Esophagus squamous epithelium (tissue), 5 donors: ENCODE measurements around the gene PRSS48. TPM values are rescaled to one million over a fixed set of nuclear protein-coding genes. Genes with fewer than 3 reads are reported as not detected.
"Not testable (repeated sequence)": the region's sequence is repeated elsewhere in the genome, so short reads cannot be mapped to it uniquely, and the experiment has no call there.

Experiments used
- DNase-seq: peaks from one replicate; lab custom pipeline; 2025; lab: John Stamatoyannopoulos, UW
- H3K27ac ChIP-seq, 4 donors: fragments of 200-600 bp; sonication (generic); one replicate each; pipeline ENCODE4 v1.5.1; 2016 to 2019; ENCODE audit warnings: mild to moderate bottlenecking in 1 of 4
- H3K27me3 ChIP-seq, 4 donors: fragments of 200-600 bp; sonication (generic); 1 replicate in 3 of 4; 2 replicates in 1 of 4; pipeline versions ENCODE4 v1.5.1 to v1.6.0; 2017 to 2021; ENCODE audit warnings: antibody characterized with exemption in 1 of 4
- H3K36me3 ChIP-seq, 3 donors: fragments of 200-600 bp; sonication (generic); one replicate each; pipeline ENCODE4 v1.5.1; 2016 to 2019
- H3K4me1 ChIP-seq, 3 donors: fragments of 200-600 bp; sonication (generic); one replicate each; pipeline ENCODE4 v1.5.1; 2017 to 2019
- H3K4me3 ChIP-seq, 4 donors: fragments of 200-600 bp; sonication (generic); 1 replicate in 3 of 4; 2 replicates in 1 of 4; pipeline ENCODE4 v1.5.1; 2016 to 2019; ENCODE audit warnings: mild to moderate bottlenecking in 2 of 4, moderate library complexity in 1 of 4
- H3K9me3 ChIP-seq, 3 donors: fragments of 200-600 bp; sonication (generic); one replicate each; pipeline ENCODE4 v1.5.1; 2016 to 2019
- POLR2A ChIP-seq, 4 donors: fragments of 450-650 bp; IDR thresholded peaks; one replicate each; pipeline ENCODE4 v1.6.1; 2017; ENCODE audit warnings: antibody characterized with exemption in 4 of 4, mild to moderate bottlenecking in 4 of 4, moderate library complexity in 3 of 4
- WGBS, 2 donors: methylation state at CpG; one replicate each; pipeline ENCODE4 v1.1.5; 2018; 5-methylcytosine and 5-hydroxymethylcytosine counted together
- intact Hi-C: fragments of 100-400 bp; cut with DNase I; formaldehyde crosslinking; loops from one replicate; pipeline ENCODE4 v1.15.0; 2022
- total RNA-seq, 4 donors: library from RNA; depleted of rRNA; stranded (reverse); fragments of >200 nt; gene quantifications; one replicate each; pipeline ENCODE4 v1.1.0, GENCODE V29; 2016
- TF ChIP-seq, protein P1 (sequence below), 6 experiments: fragments of 450-650 bp in 4 of 6; fragments of 200-600 bp in 2 of 6; sonication (generic) in 2 of 6; IDR thresholded peaks; one replicate each; pipeline ENCODE4 v1.5.1; 2016 to 2019; ENCODE audit warnings: antibody characterized with exemption in 6 of 6, mild to moderate bottlenecking in 4 of 6, moderate library complexity in 4 of 6
- donor health status: DM: yes; HTN: yes; CAD: no.

The PRSS48 gene
- total RNA-seq, 4 donors from 2014 or later, result not detected

DNA sequence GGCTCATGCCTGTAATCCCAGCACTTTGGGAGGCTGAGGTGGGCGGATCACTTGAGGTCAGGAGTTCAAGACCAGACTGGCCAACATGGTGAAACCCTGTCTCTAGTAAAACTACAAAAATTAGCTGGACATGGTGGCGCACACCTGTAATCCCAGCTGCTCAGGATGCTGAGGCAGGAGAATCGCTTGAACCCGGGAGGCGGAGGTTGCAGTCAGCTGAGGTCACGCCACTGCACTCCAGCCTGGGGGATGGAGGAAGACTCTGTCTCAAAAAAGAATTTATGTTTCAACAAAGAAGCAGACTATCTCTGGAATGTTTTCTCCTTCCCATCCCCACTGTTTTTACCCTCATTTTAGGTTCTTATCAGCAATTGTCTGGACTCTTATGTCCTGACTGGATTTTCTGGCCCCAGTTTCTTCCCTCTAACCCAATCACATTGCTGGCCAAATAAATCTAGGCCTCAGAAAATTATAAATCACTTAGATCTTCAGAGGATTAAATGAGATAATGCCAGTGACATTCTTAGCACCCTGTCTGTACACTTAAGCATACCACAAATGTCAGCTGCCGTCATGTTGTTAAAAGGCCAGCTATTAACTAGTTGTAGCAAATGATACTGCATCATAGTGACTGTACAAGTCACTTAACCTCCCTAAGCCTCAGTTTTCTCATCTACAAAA is 44.9 kb upstream of the PRSS48 start:
- Histone ChIP-seq H3K27me3 (no peaks in the 10 kb centered on the region), H3K4me3 (no peak overlapping the region), H3K36me3 (peaks cover 0 to 6% (median 0%) of the 10 kb centered on the region in 3 donors), H3K27ac (peak overlapping the region in 2 of 4 donors; percentile 8 to 11), H3K4me1 (peaks cover 0 to 37% (median 9%) of the 10 kb centered on the region in 3 donors), H3K9me3 (no peaks in the 10 kb centered on the region)
- no peak for DNase-seq
- TF ChIP-seq POLR2A (IDR thresholded peaks at IDR 0.05), result no peak
- TF ChIP-seq, protein P1, sequence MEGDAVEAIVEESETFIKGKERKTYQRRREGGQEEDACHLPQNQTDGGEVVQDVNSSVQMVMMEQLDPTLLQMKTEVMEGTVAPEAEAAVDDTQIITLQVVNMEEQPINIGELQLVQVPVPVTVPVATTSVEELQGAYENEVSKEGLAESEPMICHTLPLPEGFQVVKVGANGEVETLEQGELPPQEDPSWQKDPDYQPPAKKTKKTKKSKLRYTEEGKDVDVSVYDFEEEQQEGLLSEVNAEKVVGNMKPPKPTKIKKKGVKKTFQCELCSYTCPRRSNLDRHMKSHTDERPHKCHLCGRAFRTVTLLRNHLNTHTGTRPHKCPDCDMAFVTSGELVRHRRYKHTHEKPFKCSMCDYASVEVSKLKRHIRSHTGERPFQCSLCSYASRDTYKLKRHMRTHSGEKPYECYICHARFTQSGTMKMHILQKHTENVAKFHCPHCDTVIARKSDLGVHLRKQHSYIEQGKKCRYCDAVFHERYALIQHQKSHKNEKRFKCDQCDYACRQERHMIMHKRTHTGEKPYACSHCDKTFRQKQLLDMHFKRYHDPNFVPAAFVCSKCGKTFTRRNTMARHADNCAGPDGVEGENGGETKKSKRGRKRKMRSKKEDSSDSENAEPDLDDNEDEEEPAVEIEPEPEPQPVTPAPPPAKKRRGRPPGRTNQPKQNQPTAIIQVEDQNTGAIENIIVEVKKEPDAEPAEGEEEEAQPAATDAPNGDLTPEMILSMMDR (IDR thresholded peaks at IDR 0.05), result no peak
- 84 to 86% methylated on average over 7 of the region's 7 CpGs for WGBS, 2 donors
- intact Hi-C loops, result no loop called here

DNA sequence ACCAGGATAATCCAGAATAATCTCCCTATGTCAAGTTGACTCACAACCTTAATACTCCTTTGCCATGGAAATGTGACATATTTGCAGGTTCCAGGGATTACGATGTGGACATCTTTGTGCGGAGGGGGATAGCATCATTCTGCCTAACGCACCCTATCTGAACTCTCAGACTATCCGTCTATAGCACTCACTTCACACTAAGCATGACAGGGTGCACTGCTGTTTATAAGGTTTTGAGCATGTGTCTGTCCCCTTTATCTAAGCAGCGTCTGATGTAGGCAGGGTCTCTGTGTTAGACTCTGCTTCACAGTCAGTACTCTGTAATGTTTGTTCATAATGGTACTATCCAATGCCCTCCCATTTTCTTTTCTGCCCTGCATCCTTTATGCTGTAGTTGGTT is 43.4 kb upstream of the PRSS48 start:
- H3K27ac ChIP-seq, result no peak overlapping the region
- 85 to 92% methylated on average over 5 of the region's 5 CpGs for WGBS, 2 donors
- TF ChIP-seq POLR2A (IDR thresholded peaks at IDR 0.05), result no peak
- TF ChIP-seq, protein P1 (IDR thresholded peaks at IDR 0.05), result no peak
- no peak overlapping the region for H3K4me3 ChIP-seq
- intact Hi-C loops, result no loop called here
- H3K9me3 ChIP-seq, result no peaks in the 10 kb centered on the region
- H3K27me3 ChIP-seq, result no peaks in the 10 kb centered on the region
- DNase-seq, result no peak
- peaks cover 0 to 6% (median 0%) of the 10 kb centered on the region in 3 donors for H3K36me3 ChIP-seq
- H3K4me1 ChIP-seq, result peaks cover 0 to 22% (median 0%) of the 10 kb centered on the region in 3 donors

DNA sequence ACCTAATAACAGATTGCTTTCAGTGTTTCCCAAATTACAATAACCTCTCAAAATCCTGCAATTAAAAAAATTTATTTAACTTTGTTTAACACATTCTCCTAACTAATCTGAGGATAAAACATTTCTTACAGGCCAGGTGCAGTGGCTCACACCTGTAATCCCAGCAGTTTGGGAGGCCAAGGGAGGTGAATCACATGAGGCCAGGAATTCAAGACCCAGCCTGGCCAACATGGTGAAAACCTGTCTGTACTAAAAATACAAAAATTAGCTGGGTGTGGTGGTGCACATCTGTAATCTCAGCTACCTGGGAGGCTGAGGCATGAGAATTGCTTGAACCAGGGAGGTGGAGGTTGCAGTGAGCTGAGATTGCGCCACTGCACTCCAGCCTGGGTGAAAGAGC is 41.6 kb upstream of the PRSS48 start:
- H3K9me3 ChIP-seq, DNase-seq, intact Hi-C loops, H3K27me3 ChIP-seq, H3K36me3 ChIP-seq, H3K27ac ChIP-seq, H3K4me3 ChIP-seq: not testable (repeated sequence)
- peaks cover 0 to 26% (median 0%) of the 10 kb centered on the region in 3 donors for H3K4me1 ChIP-seq
- 82 to 93% methylated on average over 1 of the region's 1 CpG for WGBS, 2 donors

DNA sequence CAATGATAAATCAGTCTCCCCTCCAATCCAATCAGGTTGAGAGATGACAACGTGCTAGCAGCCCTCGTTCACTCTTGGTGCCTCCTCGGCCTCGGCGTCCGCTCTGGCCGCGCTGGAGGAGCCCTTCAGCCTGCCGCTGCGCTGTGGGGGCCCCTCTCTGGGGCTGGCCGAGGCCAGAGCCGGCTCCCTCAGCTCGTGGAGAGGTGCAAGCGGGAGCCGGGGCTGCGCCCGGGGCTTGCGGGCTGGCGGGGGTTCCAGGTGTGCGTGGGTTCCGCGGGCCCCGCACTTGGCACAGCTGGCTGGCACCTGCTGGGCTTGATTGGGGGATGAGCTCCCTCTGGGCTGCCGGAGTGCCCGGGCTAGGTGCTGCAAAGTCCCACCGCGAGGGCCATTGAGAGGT is 40.9 kb upstream of the PRSS48 start:
- intact Hi-C loops, result no loop called here
- Histone ChIP-seq H3K27ac (no peak overlapping the region), H3K36me3 (peaks cover 0 to 6% (median 0%) of the 10 kb centered on the region in 3 donors), H3K4me3 (no peak overlapping the region), H3K27me3 (no peaks in the 10 kb centered on the region), H3K4me1 (peaks cover 0 to 26% (median 0%) of the 10 kb centered on the region in 3 donors), H3K9me3 (no peaks in the 10 kb centered on the region)
- no CpG with 5 or more reads among the region's 27 CpGs for WGBS, 2 donors
- DNase-seq, result no peak
- TF ChIP-seq POLR2A (IDR thresholded peaks at IDR 0.05), result no peak
- TF ChIP-seq, protein P1 (IDR thresholded peaks at IDR 0.05), result no peak

DNA sequence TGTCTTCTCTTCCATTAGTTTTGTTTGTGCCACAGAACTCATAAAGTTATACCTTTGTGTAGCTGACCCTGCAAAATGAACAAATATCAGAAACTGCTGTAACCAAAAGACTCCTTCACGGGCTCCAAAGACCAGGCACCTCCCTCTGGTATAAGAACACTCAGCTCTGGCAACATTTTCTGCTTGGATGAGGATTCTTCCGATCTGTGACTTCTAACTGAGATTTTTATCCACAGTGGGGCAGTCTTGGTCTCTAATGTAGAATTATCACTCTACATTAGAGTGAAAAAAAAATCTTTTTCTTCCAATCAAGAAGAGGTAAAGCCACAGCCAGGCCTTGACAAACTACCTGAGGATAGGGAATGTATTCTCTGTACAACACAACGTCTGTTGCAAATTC is 38.5 kb upstream of the PRSS48 start:
- Histone ChIP-seq H3K9me3 (no peaks in the 10 kb centered on the region), H3K4me3 (no peak overlapping the region), H3K36me3 (peaks cover 0 to 6% (median 0%) of the 10 kb centered on the region in 3 donors), H3K27me3 (no peaks in the 10 kb centered on the region), H3K27ac (no peak overlapping the region), H3K4me1 (peaks cover 0 to 8% (median 0%) of the 10 kb centered on the region in 3 donors)
- DNase-seq, result no peak
- 29 to 37% methylated on average over 3 of the region's 3 CpGs for WGBS, 2 donors
- TF ChIP-seq, protein P1 (IDR thresholded peaks at IDR 0.05), result no peak
- TF ChIP-seq POLR2A (IDR thresholded peaks at IDR 0.05), result no peak
- intact Hi-C loops, result no loop called here
